HG03039 (cell line): ENCODE results near the gene AGTR1.
"Not testable (repeated sequence)": the region's sequence is repeated elsewhere in the genome, so short reads cannot be mapped to it uniquely, and the experiment has no call there.

Experiments
- ATAC-seq: cut with Tn5 transposase; IDR thresholded peaks from one replicate; pipeline ENCODE4 v1.9.1; 2021; ENCODE audit warnings: mild to moderate bottlenecking, moderate library complexity; ENCODE audit not compliant: unreplicated experiment

AGTR1 gene

GRCh38 chr3:148757238-148758215 lies 59.8 kb downstream of the AGTR1 start:
- ATAC-seq = peak; percentile 53

- no peak for ATAC-seq
These were observed 60.7 kb downstream of the AGTR1 start for GRCh38 chr3:148758303-148758884.

- no peak for ATAC-seq
These were observed 61.7 kb downstream of the AGTR1 start for GRCh38 chr3:148759430-148759829.

GRCh38 chr3:148763156-148763680 lies 65.5 kb downstream of the AGTR1 start:
- ATAC-seq = no peak

- no peak for ATAC-seq
These were observed 66.6 kb downstream of the AGTR1 start for GRCh38 chr3:148763986-148764935.

GRCh38 chr3:148772361-148772760 lies 74.7 kb downstream of the AGTR1 start:
- ATAC-seq = no peak

GRCh38 chr3:148772835-148773234 lies 75.1 kb downstream of the AGTR1 start:
- ATAC-seq = no peak

GRCh38 chr3:148773805-148774204 lies 76.1 kb downstream of the AGTR1 start:
- no peak for ATAC-seq

- ATAC-seq = no peak
These were observed 81.2 kb downstream of the AGTR1 start for GRCh38 chr3:148778926-148779325.

GRCh38 chr3:148785026-148785425 lies 87.3 kb downstream of the AGTR1 start:
- ATAC-seq = not testable (repeated sequence)

- ATAC-seq = not testable (repeated sequence)
These were observed 88.5 kb downstream of the AGTR1 start for GRCh38 chr3:148786159-148786558.

GRCh38 chr3:148789146-148789545 lies 91.4 kb downstream of the AGTR1 start:
- ATAC-seq = no peak

- ATAC-seq = no peak
These were observed 92.2 kb downstream of the AGTR1 start for GRCh38 chr3:148789906-148790305.

GRCh38 chr3:148790370-148790769 lies 92.7 kb downstream of the AGTR1 start:
- no peak for ATAC-seq

GRCh38 chr3:148790851-148791735 lies 93.4 kb downstream of the AGTR1 start:
- ATAC-seq = no peak

GRCh38 chr3:148791920-148792319 lies 94.2 kb downstream of the AGTR1 start:
- no peak for ATAC-seq

GRCh38 chr3:148792516-148792915 lies 94.8 kb downstream of the AGTR1 start:
- no peak for ATAC-seq
